Tibial nerve (tissue), 4 donors: ENCODE results near the gene NR4A2. TPM values are rescaled to one million over a fixed set of nuclear protein-coding genes. Genes with fewer than 3 reads are reported as not detected.

Experiments
- DNase-seq, 2 donors: peaks; one replicate each; pipeline ENCODE4 v3.0.0-alpha.2; 2019; ENCODE audit warnings: low spot score in 2 of 2
- H3K27ac ChIP-seq, 4 donors: fragments of 200-600 bp; sonication (generic) in 3 of 4; one replicate each; pipeline ENCODE4 v1.5.1; 2017 to 2019; ENCODE audit warnings: mild to moderate bottlenecking in 1 of 4
- H3K27me3 ChIP-seq, 2 donors: fragments of 200-600 bp; sonication (generic) in 1 of 2; one replicate each; pipeline versions ENCODE4 v1.5.1 to v1.6.0; 2017 to 2019
- H3K36me3 ChIP-seq, 3 donors: fragments of 200-600 bp; sonication (generic); one replicate each; pipeline ENCODE4 v1.5.1; 2018 to 2019
- H3K4me1 ChIP-seq, 4 donors: fragments of 200-600 bp; sonication (generic) in 3 of 4; one replicate each; pipeline ENCODE4 v1.5.1; 2017 to 2019
- H3K4me3 ChIP-seq, 4 donors: fragments of 200-600 bp; sonication (generic) in 3 of 4; one replicate each; pipeline ENCODE4 v1.5.1; 2017 to 2019; ENCODE audit warnings: mild to moderate bottlenecking in 1 of 4, moderate library complexity in 1 of 4
- H3K9me3 ChIP-seq, 4 donors: fragments of 200-600 bp; sonication (generic) in 3 of 4; one replicate each; pipeline ENCODE4 v1.5.1; 2017 to 2019
- EP300 ChIP-seq, 2 donors: sonication (generic); formaldehyde crosslinking; IDR thresholded peaks; one replicate each; pipeline ENCODE4 v1.6.1; 2017; ENCODE audit warnings: antibody characterized with exemption in 2 of 2, mild to moderate bottlenecking in 1 of 2
- POLR2A ChIP-seq, 2 donors: fragments of 450-650 bp; IDR thresholded peaks; one replicate each; pipeline ENCODE4 v1.6.1; 2017; ENCODE audit warnings: antibody characterized with exemption in 2 of 2, mild to moderate bottlenecking in 2 of 2, moderate library complexity in 2 of 2
- WGBS, 2 donors: methylation state at CpG; one replicate each; pipeline ENCODE4 v1.1.5; 2018; 5-methylcytosine and 5-hydroxymethylcytosine counted together
- total RNA-seq, 4 donors: library from RNA; depleted of rRNA; stranded (reverse); fragments of >200 nt; gene quantifications; one replicate each; pipeline ENCODE4 v1.1.0, GENCODE V29; 2016
- TF ChIP-seq, protein P1 (sequence below), 5 experiments: fragments of 200-600 bp in 3 of 5; fragments of 450-650 bp in 2 of 5; sonication (generic) in 3 of 5; IDR thresholded peaks; one replicate each; pipeline ENCODE4 v1.5.1; 2016 to 2019; ENCODE audit warnings: antibody characterized with exemption in 5 of 5, mild to moderate bottlenecking in 3 of 5, moderate library complexity in 2 of 5

Gene NR4A2
- total RNA-seq, 4 donors from 2014 or later = 14.7 to 31.5 (median 22.4) TPM

GRCh38 chr2:156326526-156327095 lies 5.9 kb downstream of the NR4A2 start:
- H3K9me3 ChIP-seq = no peaks in the 10 kb centered on the region
- 76% methylated on average over 12 of the region's 12 CpGs for WGBS, 2 donors
- H3K36me3 ChIP-seq = peaks cover 0 to 41% (median 0%) of the 10 kb centered on the region in 3 donors
- no peak overlapping the region for H3K4me3 ChIP-seq
- H3K27ac ChIP-seq = peak overlapping the region in 2 of 4 donors; percentile 100
- TF ChIP-seq EP300 (IDR thresholded peaks at IDR 0.05) = no peak
- TF ChIP-seq, protein P1, sequence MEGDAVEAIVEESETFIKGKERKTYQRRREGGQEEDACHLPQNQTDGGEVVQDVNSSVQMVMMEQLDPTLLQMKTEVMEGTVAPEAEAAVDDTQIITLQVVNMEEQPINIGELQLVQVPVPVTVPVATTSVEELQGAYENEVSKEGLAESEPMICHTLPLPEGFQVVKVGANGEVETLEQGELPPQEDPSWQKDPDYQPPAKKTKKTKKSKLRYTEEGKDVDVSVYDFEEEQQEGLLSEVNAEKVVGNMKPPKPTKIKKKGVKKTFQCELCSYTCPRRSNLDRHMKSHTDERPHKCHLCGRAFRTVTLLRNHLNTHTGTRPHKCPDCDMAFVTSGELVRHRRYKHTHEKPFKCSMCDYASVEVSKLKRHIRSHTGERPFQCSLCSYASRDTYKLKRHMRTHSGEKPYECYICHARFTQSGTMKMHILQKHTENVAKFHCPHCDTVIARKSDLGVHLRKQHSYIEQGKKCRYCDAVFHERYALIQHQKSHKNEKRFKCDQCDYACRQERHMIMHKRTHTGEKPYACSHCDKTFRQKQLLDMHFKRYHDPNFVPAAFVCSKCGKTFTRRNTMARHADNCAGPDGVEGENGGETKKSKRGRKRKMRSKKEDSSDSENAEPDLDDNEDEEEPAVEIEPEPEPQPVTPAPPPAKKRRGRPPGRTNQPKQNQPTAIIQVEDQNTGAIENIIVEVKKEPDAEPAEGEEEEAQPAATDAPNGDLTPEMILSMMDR (IDR thresholded peaks at IDR 0.05) = no peak
- TF ChIP-seq POLR2A (IDR thresholded peaks at IDR 0.05) = no peak
- H3K4me1 ChIP-seq = peaks cover 0 to 34% (median 2%) of the 10 kb centered on the region in 4 donors
- no peak for DNase-seq
- H3K27me3 ChIP-seq = peaks cover 0 to 8% of the 10 kb centered on the region in 2 donors

GRCh38 chr2:156325688-156326525 lies 6.6 kb downstream of the NR4A2 start:
- WGBS, 2 donors = 78 to 83% methylated on average over 12 of the region's 12 CpGs

GRCh38 chr2:156323754-156324153 lies 8.8 kb downstream of the NR4A2 start:
- peaks cover 0 to 35% (median 0%) of the 10 kb centered on the region in 4 donors for H3K4me1 ChIP-seq
- no peak for TF ChIP-seq POLR2A (IDR thresholded peaks at IDR 0.05)
- TF ChIP-seq EP300 (IDR thresholded peaks at IDR 0.05) = no peak
- TF ChIP-seq, protein P1 (IDR thresholded peaks at IDR 0.05) = no peak
- no peak overlapping the region for H3K4me3 ChIP-seq
- H3K9me3 ChIP-seq = no peaks in the 10 kb centered on the region
- no peak for DNase-seq
- 63 to 67% methylated on average over 2 of the region's 2 CpGs for WGBS, 2 donors
- H3K27me3 ChIP-seq = peaks cover 0 to 8% of the 10 kb centered on the region in 2 donors
- H3K27ac ChIP-seq = peak overlapping the region in 2 of 4 donors; percentile 50 to 87
- H3K36me3 ChIP-seq = peaks cover 0 to 30% (median 0%) of the 10 kb centered on the region in 3 donors

More at GRCh38 chr2:156325688-156326525, 6.6 kb downstream of the NR4A2 start:
- no peaks in the 10 kb centered on the region for H3K9me3 ChIP-seq
- H3K27me3 ChIP-seq = peaks cover 0 to 8% of the 10 kb centered on the region in 2 donors
- peak overlapping the region in 2 of 4 donors; percentile 100 for H3K27ac ChIP-seq
- peaks cover 0 to 41% (median 0%) of the 10 kb centered on the region in 3 donors for H3K36me3 ChIP-seq
- peaks cover 0 to 34% (median 2%) of the 10 kb centered on the region in 4 donors for H3K4me1 ChIP-seq
- H3K4me3 ChIP-seq = no peak overlapping the region
- TF ChIP-seq, protein P1 (IDR thresholded peaks at IDR 0.05) = no peak
- no peak for TF ChIP-seq POLR2A (IDR thresholded peaks at IDR 0.05)
- no peak for TF ChIP-seq EP300 (IDR thresholded peaks at IDR 0.05)
- DNase-seq = no peak

DNA sequence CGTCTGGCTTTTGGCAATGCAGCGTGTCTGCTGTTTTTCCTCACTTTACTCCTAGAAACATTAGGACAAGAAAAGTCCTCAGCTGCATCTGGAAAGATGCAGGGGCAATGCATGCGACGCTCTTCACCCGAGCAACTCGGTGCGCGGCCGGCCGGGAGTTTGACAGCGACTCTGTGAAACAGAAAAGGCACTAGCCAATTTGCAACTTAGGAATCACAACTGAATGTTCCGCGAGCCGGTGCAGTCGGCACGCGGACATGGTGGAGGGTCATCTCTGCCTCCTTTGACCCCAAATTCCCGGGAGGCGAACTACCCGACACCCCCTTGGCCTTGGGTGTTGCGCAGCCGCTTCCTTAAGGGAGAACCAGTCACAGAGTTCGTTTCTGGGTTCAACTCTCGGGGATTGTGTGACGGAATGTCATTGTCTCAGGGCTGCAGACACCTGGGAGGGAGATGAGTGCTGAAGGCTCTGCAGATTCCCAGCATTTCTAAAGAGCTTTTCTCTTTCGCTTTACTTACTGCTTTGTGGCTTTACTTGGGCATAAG lies 9.8 kb downstream of the NR4A2 start:
- H3K4me3 ChIP-seq = peak overlapping the region; percentile 8 to 56 (median 33)
- no peak for DNase-seq

More for the DNA sequence above, 9.8 kb downstream of the NR4A2 start:
- TF ChIP-seq, protein P1 (IDR thresholded peaks at IDR 0.05) = no peak
- TF ChIP-seq POLR2A (IDR thresholded peaks at IDR 0.05) (no peak), EP300 (IDR thresholded peaks at IDR 0.05) (no peak)
- Histone ChIP-seq H3K27me3 (peaks cover 0 to 8% of the 10 kb centered on the region in 2 donors), H3K4me1 (peaks cover 0 to 35% (median 0%) of the 10 kb centered on the region in 4 donors), H3K27ac (peak overlapping the region in 2 of 4 donors; percentile 40 to 87), H3K9me3 (no peaks in the 10 kb centered on the region), H3K36me3 (peaks cover 0 to 25% (median 0%) of the 10 kb centered on the region in 3 donors)
- WGBS, 2 donors = 48 to 51% methylated on average over 26 of the region's 26 CpGs
